ENCODE data around the gene H1-8. TPM values are rescaled to one million over a fixed set of nuclear protein-coding genes. Genes with fewer than 3 reads are reported as not detected.

The H1-8 gene
- total RNA-seq, 2 donors from 2014 or later = not detected

GRCh38 chr3:129593595-129594339 lies 50.8 kb downstream of the H1-8 start:
- Histone ChIP-seq H3K4me1 (ENCODE audit: control insufficient read depth in 1 of 2, low read depth in 2 of 2) (peaks cover 74 to 84% of the 10 kb centered on the region in 2 donors), H3K9me3 (no peaks in the 10 kb centered on the region), H3K36me3 (peaks cover 1% of the 10 kb centered on the region), H3K4me3 (peak overlapping the region; percentile 6), H3K27ac (peak overlapping the region; percentile 74 to 75), H3K27me3 (replicated peaks; ENCODE audit: insufficient read depth) (no peaks in the 10 kb centered on the region)
- TF ChIP-seq CTCF (IDR thresholded peaks at IDR 0.05) = no peak
- DNase-seq (ENCODE audit: low spot score) (no peak), ATAC-seq (ENCODE audit: insufficient number of reproducible peaks, low FRiP score, low read depth) (no peak)

GRCh38 chr3:129594409-129594808 lies 51.4 kb downstream of the H1-8 start:
- no peaks in the 10 kb centered on the region for H3K27me3 ChIP-seq (replicated peaks; ENCODE audit: insufficient read depth)
- peak overlapping the region in 1 of 2 donors; percentile 74 for H3K27ac ChIP-seq
- H3K36me3 ChIP-seq = no peaks in the 10 kb centered on the region
- no peak for ATAC-seq (ENCODE audit: insufficient number of reproducible peaks, low FRiP score, low read depth)
- DNase-seq (ENCODE audit: low spot score) = no peak
- H3K9me3 ChIP-seq = no peaks in the 10 kb centered on the region
- peak overlapping the region; percentile 6 for H3K4me3 ChIP-seq
- TF ChIP-seq CTCF (IDR thresholded peaks at IDR 0.05) = no peak
- peaks cover 74 to 89% of the 10 kb centered on the region in 2 donors for H3K4me1 ChIP-seq (ENCODE audit: control insufficient read depth in 1 of 2, low read depth in 2 of 2)

- H3K27ac ChIP-seq = peak overlapping the region; percentile 72 to 88
- H3K27me3 ChIP-seq (replicated peaks; ENCODE audit: insufficient read depth) = no peaks in the 10 kb centered on the region
- DNase-seq (ENCODE audit: low spot score) (no peak), ATAC-seq (ENCODE audit: insufficient number of reproducible peaks, low FRiP score, low read depth) (no peak)
- no peak for TF ChIP-seq CTCF (IDR thresholded peaks at IDR 0.05)
- H3K36me3 ChIP-seq = no peaks in the 10 kb centered on the region
- no peak overlapping the region for H3K4me3 ChIP-seq
- peaks cover 73 to 93% of the 10 kb centered on the region in 2 donors for H3K4me1 ChIP-seq (ENCODE audit: control insufficient read depth in 1 of 2, low read depth in 2 of 2)
- no peaks in the 10 kb centered on the region for H3K9me3 ChIP-seq
Observed at GRCh38 chr3:129594907-129595390, 52.0 kb downstream of the H1-8 start.

GRCh38 chr3:129595544-129596193 lies 52.7 kb downstream of the H1-8 start:
- Histone ChIP-seq H3K27me3 (replicated peaks; ENCODE audit: insufficient read depth) (no peaks in the 10 kb centered on the region), H3K4me3 (peak overlapping the region; percentile 57), H3K4me1 (ENCODE audit: control insufficient read depth in 1 of 2, low read depth in 2 of 2) (peaks cover 73 to 93% of the 10 kb centered on the region in 2 donors), H3K9me3 (no peaks in the 10 kb centered on the region), H3K27ac (peak overlapping the region; percentile 72 to 88), H3K36me3 (no peaks in the 10 kb centered on the region)
- DNase-seq (ENCODE audit: low spot score) = no peak
- TF ChIP-seq CTCF (IDR thresholded peaks at IDR 0.05) = no peak
- no peak for ATAC-seq (ENCODE audit: insufficient number of reproducible peaks, low FRiP score, low read depth)

Measured in thoracic aorta (tissue), 2 donors.